SHP77 treated with DMSO at 0.1 percent for 48 hours (cell line): ENCODE data around the gene OTOP3.

Experiments
- DNase-seq: peaks from one replicate; lab custom pipeline; 2025; lab: John Stamatoyannopoulos, UW

The OTOP3 gene

DNA sequence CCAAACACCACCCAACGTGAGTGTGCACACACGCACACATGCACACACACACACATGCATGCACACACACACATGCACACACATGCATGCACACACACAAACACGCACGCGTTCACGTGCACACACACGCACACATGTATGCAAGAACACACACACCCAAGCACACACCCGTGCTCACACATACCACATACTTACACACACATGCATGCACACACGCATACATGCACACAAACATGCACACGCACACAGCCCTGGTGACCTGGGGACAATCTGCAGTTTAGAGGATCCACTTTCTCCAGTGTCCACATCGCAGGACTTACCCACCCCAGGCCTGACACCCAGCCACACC, 18.9 kb upstream of the OTOP3 start:
- no peak for DNase-seq

DNA sequence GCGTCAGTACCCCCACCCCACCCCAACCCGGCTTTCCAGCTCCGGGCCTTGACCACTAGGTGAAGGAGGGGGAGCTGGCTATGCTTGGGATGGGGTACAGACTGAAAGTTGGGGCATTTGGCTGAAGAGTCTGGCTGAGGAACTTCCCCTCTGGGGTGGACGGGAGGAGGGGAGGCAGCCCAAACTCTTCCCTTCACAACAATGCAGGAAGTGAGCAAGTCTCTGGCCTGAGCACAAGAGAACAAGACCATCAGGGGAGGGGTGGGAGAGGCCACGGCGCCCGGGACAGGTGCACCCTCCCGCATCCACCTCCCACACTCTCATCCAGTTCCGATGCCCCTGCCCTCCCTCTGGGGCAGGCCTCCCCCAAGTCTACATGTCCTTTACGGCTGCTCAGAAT, 18.3 kb upstream of the OTOP3 start:
- DNase-seq: no peak

GRCh38 chr17:74918906-74919305, 16.8 kb upstream of the OTOP3 start:
- no peak for DNase-seq

GRCh38 chr17:74919440-74920305, 16.0 kb upstream of the OTOP3 start:
- DNase-seq: no peak

DNA sequence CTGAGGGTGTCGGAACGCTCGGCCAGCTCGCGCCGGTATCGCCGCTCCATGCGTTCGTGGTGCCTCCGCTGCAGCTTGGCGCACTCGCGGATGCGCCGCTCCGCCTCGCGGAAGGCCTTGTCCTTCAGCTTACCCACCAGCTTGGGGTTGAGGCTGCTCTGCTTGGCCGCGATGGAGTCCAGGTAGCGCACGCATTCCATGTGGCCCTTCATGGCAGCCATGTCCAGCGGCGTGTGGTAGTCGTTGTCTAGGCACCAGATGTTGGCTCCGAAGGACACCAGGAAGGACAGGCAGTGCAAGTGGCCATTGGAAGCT, 15.4 kb upstream of the OTOP3 start:
- no peak for DNase-seq

GRCh38 chr17:74920642-74921025, 15.1 kb upstream of the OTOP3 start:
- no peak for DNase-seq

GRCh38 chr17:74921026-74921681, 14.5 kb upstream of the OTOP3 start:
- DNase-seq: no peak

DNA sequence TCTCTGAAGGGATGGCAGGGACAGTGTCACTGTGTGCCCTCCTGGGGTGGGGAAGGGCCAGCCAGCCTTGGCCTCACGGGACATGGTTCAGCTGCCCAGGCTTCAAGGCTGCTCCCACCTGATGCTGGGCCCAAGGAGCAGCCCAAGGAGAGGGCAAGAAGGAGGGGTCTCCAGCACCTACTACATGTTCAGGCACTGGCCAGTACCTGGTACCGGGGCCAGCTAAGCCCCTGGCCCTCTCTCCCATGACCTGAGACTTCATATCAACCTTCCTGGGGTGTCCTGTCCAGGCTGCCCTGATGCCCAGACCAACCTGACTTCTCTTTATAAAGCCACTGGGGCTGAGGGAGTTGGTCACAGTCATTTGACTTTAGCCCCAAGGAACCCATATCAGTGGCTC, 13.9 kb upstream of the OTOP3 start:
- DNase-seq: no peak

- DNase-seq: no peak
Measured at GRCh38 chr17:74922172-74922571, 13.5 kb upstream of the OTOP3 start.

DNA sequence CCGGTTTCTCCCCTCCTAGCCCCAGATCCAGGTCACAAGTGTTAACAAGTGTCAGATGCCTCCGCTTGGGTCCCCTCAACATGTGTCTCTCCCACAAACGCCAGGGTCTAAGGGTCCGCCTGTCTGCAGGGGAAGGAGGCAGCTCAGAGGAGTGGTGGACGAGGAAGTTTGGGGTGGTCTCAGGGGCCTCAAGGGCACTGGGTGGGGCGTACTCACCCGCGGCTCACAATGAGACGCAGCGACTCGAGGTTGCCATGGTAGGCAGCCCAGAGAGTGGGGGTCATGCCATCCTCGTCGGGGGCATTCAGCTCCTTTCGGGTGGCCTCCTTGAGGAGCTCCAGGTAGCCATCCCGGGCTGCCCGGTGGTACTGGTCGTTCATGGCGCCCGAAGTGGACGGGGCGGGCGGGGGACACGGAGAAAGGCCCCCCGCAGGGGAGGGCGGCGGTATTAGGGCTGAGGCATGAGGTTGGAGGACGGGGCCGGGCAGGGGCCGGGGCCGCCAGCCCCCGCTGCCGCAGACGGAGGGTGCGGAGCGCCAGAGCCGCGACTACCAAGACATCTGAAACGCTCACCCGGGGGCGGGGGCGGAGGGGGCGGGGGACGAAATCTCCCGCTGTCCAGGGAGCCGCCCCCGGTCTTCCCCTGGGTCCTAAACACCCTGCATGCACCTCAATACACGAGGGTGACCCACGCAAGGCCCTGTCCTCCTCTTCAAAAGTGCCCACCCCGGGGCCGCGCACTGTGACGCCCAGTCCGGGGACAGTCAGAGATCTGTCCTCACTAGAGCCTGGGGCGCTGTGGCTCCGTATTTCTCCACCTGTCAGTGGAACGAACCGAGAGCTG, 12.8 kb upstream of the OTOP3 start, which contains the start of gene USH1G:
TSS of gene USH1G (minus strand) at position 562 of the 844 bp plus-strand sequence. CDS start at position 380, 182 bp downstream.
- no peak for DNase-seq

DNA sequence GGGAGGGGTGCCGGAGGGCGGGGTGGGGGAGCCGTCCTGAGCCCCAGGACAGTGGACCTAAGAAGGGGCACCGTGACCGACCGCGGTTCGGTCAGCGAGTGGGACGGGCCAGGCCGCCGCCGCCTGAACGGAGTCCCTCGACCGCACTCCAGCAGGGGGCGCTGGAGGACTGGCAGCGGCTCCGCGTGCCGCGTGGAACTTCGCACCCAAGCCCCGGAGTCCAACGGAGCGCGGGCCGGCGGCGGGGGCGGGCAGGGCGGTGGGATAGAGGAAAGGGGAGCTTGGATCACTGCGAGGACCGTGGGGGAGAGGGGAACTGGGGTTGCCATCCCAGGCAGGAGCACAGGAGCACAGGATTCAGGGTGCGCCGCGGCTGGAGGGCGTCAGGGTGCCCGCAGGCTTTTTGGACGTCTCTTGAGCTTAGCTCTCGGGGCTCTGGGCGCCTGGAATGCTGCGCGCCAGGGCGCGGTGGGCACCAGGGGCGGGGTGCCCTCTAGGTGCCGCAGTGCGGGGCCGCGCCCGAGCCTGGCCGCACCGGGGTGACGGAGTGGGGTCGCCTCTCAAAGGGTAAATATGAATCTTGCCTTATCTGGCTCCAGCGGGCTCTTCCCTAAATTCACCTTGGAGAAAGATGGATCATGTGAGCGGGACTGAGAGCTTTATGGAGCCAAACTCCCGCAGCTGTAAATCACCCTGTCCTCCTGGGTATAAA, 12.0 kb upstream of the OTOP3 start:
- DNase-seq: no peak

- DNase-seq: no peak
Measured at GRCh38 chr17:74924250-74924948, 11.3 kb upstream of the OTOP3 start, which contains the start of gene OTOP2. OTOP2 (plus strand) TSS chr17:74924273; CDS start chr17:74924633, 360 bp downstream.

GRCh38 chr17:74925242-74925641, 10.5 kb upstream of the OTOP3 start:
- DNase-seq: no peak

- DNase-seq: no peak
Measured at GRCh38 chr17:74928786-74929185, 6.9 kb upstream of the OTOP3 start.

DNA sequence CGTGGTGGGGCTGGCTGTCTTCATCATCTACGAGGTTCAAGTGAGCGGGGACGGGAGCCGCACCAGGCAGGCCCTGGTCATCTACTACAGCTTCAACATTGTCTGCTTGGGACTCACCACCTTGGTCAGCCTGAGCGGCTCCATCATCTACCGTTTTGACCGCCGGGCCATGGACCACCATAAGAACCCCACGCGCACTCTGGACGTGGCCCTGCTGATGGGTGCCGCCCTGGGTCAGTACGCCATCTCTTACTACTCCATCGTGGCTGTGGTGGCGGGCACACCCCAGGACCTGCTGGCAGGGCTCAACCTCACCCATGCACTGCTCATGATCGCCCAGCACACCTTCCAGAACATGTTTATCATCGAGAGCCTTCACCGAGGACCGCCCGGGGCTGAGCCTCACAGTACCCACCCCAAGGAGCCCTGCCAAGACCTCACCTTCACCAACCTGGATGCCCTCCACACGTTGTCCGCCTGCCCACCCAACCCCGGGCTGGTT, 5.1 kb upstream of the OTOP3 start:
- no peak for DNase-seq

DNA sequence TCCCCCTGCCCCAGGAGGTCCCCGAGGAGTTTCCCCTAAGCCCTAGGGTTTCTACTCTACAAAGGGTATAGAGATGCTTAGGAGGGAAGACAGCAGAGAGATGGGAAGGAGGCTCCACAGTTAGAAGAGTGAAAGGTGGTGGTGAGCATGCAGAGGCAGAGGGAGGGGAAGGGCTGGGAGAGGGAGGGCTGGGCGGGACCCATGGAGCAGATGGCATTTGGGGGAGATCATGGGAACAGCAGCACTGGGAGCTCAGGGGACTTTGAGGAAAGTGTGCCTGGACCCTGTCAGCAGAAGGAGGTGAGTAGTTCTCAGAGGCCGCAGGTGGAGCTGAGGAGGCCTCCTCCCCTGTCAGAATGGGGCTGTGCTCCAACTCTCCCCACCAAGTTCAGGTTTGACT, 650 bp upstream of the OTOP3 start:
- DNase-seq: no peak

DNA sequence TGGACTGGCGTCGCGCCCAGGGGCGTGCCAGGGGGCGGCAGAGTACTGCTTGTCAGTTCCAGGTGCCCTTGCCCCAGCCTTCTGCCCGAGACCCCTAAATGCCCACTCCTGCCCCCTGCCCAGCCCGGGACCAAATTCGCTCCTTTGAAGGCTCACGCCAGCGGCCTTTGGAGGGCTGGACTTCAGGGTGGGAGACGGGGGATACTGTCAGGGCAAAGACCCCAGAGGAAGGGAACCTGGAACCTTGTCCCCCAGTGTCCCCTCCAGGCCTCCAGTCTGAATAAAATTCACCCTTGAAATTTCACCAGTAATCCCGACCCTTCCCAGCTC, 737 bp downstream of the OTOP3 start:
- no peak for DNase-seq

GRCh38 chr17:74937064-74938051, 1.7 kb downstream of the OTOP3 start:
- DNase-seq: no peak

- no peak for DNase-seq
Measured at GRCh38 chr17:74938194-74938950, 2.7 kb downstream of the OTOP3 start.
